IMR-90 (cell line): ENCODE data around the gene MED17. TPM values are rescaled to one million over a fixed set of nuclear protein-coding genes. Genes with fewer than 3 reads are reported as not detected.

Experiments used
- ATAC-seq: fragments of 200-7000 bp; cut with Tn5 transposase; 2 replicates; pipeline ENCODE4 v1.9.1; 2020; ENCODE audit warnings: low read depth, mild to moderate bottlenecking, moderate library complexity
- BruUV-seq: library from RNA; stranded (reverse); fragments of 400-500 nt; replicated peaks from 2 replicates; lab custom pipeline; 2021; lab: Mats Ljungman, UMichigan
- CTCF ChIA-PET: fragments of 300-600 bp; formaldehyde crosslinking; extraction: SDS; loops from one replicate; lab custom pipeline; 2021; ENCODE audit warnings: antibody characterized with exemption; lab: Yijun Ruan, JAX
- POLR2A ChIA-PET: fragments of 300-600 bp; sonication (Branson Sonifier 250); formaldehyde crosslinking; loops from one replicate; lab custom pipeline; 2022; ENCODE audit warnings: antibody characterized with exemption; ENCODE audit not compliant: unreplicated experiment; lab: Charles Lee
- DNase-seq: peaks from one replicate; pipeline ENCODE4 v3.0.0; 2013
- H2AFZ ChIP-seq: replicated peaks from 2 replicates; pipeline ENCODE3; 2013; ENCODE audit warnings: low read length, mild to moderate bottlenecking; ENCODE audit not compliant: poor library complexity
- H2AK5ac ChIP-seq: 2 replicates; pipeline ENCODE4 v1.6.1; 2013; ENCODE audit warnings: low read depth, low read length, inconsistent platforms
- H2AK9ac ChIP-seq: replicated peaks from 2 replicates; pipeline ENCODE3; 2013; ENCODE audit warnings: mild to moderate bottlenecking, low read depth, low read length, moderate library complexity; ENCODE audit not compliant: poor library complexity
- H2BK120ac ChIP-seq: 2 replicates; pipeline ENCODE4 v1.6.1; 2013; ENCODE audit warnings: low read depth, low read length, inconsistent platforms
- H2BK15ac ChIP-seq: 3 replicates; pipeline ENCODE4 v1.6.1; 2013; ENCODE audit warnings: low read depth, low read length, inconsistent platforms
- H2BK20ac ChIP-seq: 2 replicates; pipeline ENCODE4 v1.6.1; 2013; ENCODE audit warnings: low read depth, mild to moderate bottlenecking, inconsistent platforms, low read length, moderate library complexity
- H2BK5ac ChIP-seq: 2 replicates; pipeline ENCODE4 v1.6.1; 2013; ENCODE audit warnings: mild to moderate bottlenecking, low read depth, low read length, inconsistent platforms; ENCODE audit not compliant: poor library complexity, severe bottlenecking
- H3K14ac ChIP-seq: replicated peaks from 2 replicates; pipeline ENCODE4 v1.6.1; 2013; ENCODE audit warnings: low read depth, low read length, inconsistent platforms
- H3K18ac ChIP-seq: 2 replicates; pipeline ENCODE4 v1.6.1; 2013; ENCODE audit warnings: low read depth, low read length, control low read depth
- H3K23ac ChIP-seq: 2 replicates; pipeline ENCODE4 v1.6.1; 2013; ENCODE audit warnings: low read depth, low read length, inconsistent platforms
- H3K27ac ChIP-seq: 2 replicates; pipeline ENCODE4 v1.5.1; 2013; ENCODE audit warnings: mild to moderate bottlenecking, control low read depth, low read length; ENCODE audit not compliant: insufficient read depth
- H3K27me3 ChIP-seq: 2 replicates; pipeline ENCODE4 v1.6.1; 2013; ENCODE audit warnings: low read length; ENCODE audit not compliant: control insufficient read depth, insufficient read depth
- H3K36me3 ChIP-seq: 2 replicates; pipeline ENCODE4 v1.6.1; 2013; ENCODE audit warnings: low read length, mixed read lengths; ENCODE audit not compliant: control insufficient read depth, insufficient read depth
- H3K4ac ChIP-seq: 2 replicates; pipeline ENCODE4 v1.6.1; 2013; ENCODE audit warnings: low read depth, low read length, inconsistent platforms
- H3K4me1 ChIP-seq: 2 replicates; pipeline ENCODE4 v1.6.1; 2013; ENCODE audit warnings: low read length, mixed read lengths; ENCODE audit not compliant: control insufficient read depth, insufficient read depth
- H3K4me2 ChIP-seq: 2 replicates; pipeline ENCODE4 v1.6.1; 2013; ENCODE audit warnings: low read depth, mild to moderate bottlenecking, control low read depth, low read length, moderate library complexity
- H3K4me3 ChIP-seq: 2 replicates; pipeline ENCODE4 v1.5.1; 2013; ENCODE audit warnings: low read depth, mild to moderate bottlenecking, control low read depth, low read length, moderate library complexity; ENCODE audit not compliant: insufficient read depth
- H3K56ac ChIP-seq: 2 replicates; pipeline ENCODE4 v1.6.1; 2013; ENCODE audit warnings: low read length, inconsistent platforms; ENCODE audit not compliant: insufficient read depth; ENCODE audit errors: extremely low read depth
- H3K79me1 ChIP-seq, 2 experiments: 2 replicates each; pipeline ENCODE4 v1.6.1; 2013; ENCODE audit warnings: low read length in 2 of 2, inconsistent platforms in 1 of 2, low read depth in 1 of 2
- H3K9ac ChIP-seq: 2 replicates; pipeline ENCODE4 v1.6.1; 2013; ENCODE audit warnings: low read depth, low read length, control low read depth
- H3K9me1 ChIP-seq: 2 replicates; pipeline ENCODE4 v1.6.1; 2013; ENCODE audit warnings: low read length, inconsistent platforms; ENCODE audit not compliant: insufficient read depth
- H3K9me3 ChIP-seq: 2 replicates; pipeline ENCODE4 v1.6.1; 2013; ENCODE audit warnings: low read length; ENCODE audit not compliant: control insufficient read depth, insufficient read depth
- H4K20me1 ChIP-seq: 2 replicates; pipeline ENCODE4 v1.6.1; 2013; ENCODE audit warnings: low read length, inconsistent platforms; ENCODE audit not compliant: insufficient read depth
- H4K5ac ChIP-seq: 2 replicates; pipeline ENCODE4 v1.6.1; 2013; ENCODE audit warnings: mild to moderate bottlenecking, low read depth, low read length, control low read depth
- H4K8ac ChIP-seq, 2 experiments: 2 replicates each; pipeline ENCODE4 v1.6.1; 2013; ENCODE audit warnings: low read depth in 2 of 2, low read length in 2 of 2, control low read depth in 1 of 2, inconsistent platforms in 1 of 2
- H4K91ac ChIP-seq: 2 replicates; pipeline ENCODE4 v1.6.1; 2013; ENCODE audit warnings: low read depth, low read length, inconsistent platforms; ENCODE audit not compliant: insufficient read depth
- BHLHE40 ChIP-seq: fragments of 150-350 bp; IDR thresholded peaks from 2 replicates; pipeline ENCODE4 v1.6.1; 2016; ENCODE audit warnings: mild to moderate bottlenecking, low read depth, low read length
- CEBPB ChIP-seq: IDR thresholded peaks from 2 replicates; pipeline ENCODE4 v1.6.1; 2012; ENCODE audit warnings: low read depth, low read length, improper control_type of control experiment
- CHD1 ChIP-seq: IDR thresholded peaks from 2 replicates; pipeline ENCODE4 v1.6.1; 2012; ENCODE audit warnings: low read depth, low read length, improper control_type of control experiment
- FOS ChIP-seq: fragments of 150-350 bp; IDR thresholded peaks from 2 replicates; pipeline ENCODE4 v1.6.1; 2016; ENCODE audit warnings: low read depth, low read length
- MAFK ChIP-seq: IDR thresholded peaks from 2 replicates; pipeline ENCODE4 v1.6.1; 2012; ENCODE audit warnings: low read depth, low read length, improper control_type of control experiment
- MAZ ChIP-seq: IDR thresholded peaks from 2 replicates; pipeline ENCODE4 v1.6.1; 2012; ENCODE audit warnings: low read depth, mild to moderate bottlenecking, low read length, improper control_type of control experiment, moderate library complexity, borderline replicate concordance
- MXI1 ChIP-seq: IDR thresholded peaks from 2 replicates; pipeline ENCODE4 v1.6.1; 2012; ENCODE audit warnings: low read depth, mild to moderate bottlenecking, low read length, moderate library complexity, borderline replicate concordance
- NFE2L2 ChIP-seq: fragments of 150-350 bp; IDR thresholded peaks from 2 replicates; pipeline ENCODE4 v1.6.1; 2016; ENCODE audit warnings: low read depth, mild to moderate bottlenecking, low read length
- POLR2A ChIP-seq: IDR thresholded peaks from 2 replicates; pipeline ENCODE4 v1.6.1; 2012; ENCODE audit warnings: mild to moderate bottlenecking, low read depth, low read length
- RAD21 ChIP-seq: IDR thresholded peaks from 2 replicates; pipeline ENCODE4 v1.6.1; 2012; ENCODE audit warnings: low read length, improper control_type of control experiment
- RFX5 ChIP-seq: IDR thresholded peaks from 2 replicates; pipeline ENCODE4 v1.8.0; 2012; ENCODE audit warnings: low read depth, mild to moderate bottlenecking, low read length, moderate library complexity
- WGBS, 2 experiments: methylation state at CpG; one replicate each; pipeline versions ENCODE4 v1.1.5 to v1.1.7; 2013; ENCODE audit warnings: missing lambda C conversion rate in 2 of 2; ENCODE audit not compliant: insufficient read length in 1 of 2; ENCODE audit errors: extremely low coverage in 2 of 2; 5-methylcytosine and 5-hydroxymethylcytosine counted together
- dilution Hi-C: fragments of 300-500 bp; cut with HindIII; formaldehyde crosslinking; loops from one replicate; pipeline ENCODE4 v1.14.3; 2018; ENCODE audit warnings: low sequenced_read_pairs; ENCODE audit not compliant: unreplicated experiment
- in situ Hi-C: fragments of 300-500 bp; cut with MboI; formaldehyde crosslinking; loops from 3 replicates; pipeline ENCODE4 v1.14.3; 2019; ENCODE audit warnings: low sequenced_read_pairs, inconsistent platforms, mixed read lengths
- intact Hi-C: fragments of 100-400 bp; cut with micrococcal nuclease; formaldehyde crosslinking; loops from 2 replicates; pipeline ENCODE4 v1.10.0; 2022
- polyA plus RNA-seq, 3 experiments: library from polyadenylated mRNA; depleted of rRNA; stranded (reverse); fragments of >200 nt; gene quantifications; 2 replicates each; pipeline ENCODE4 v1.2.3, GENCODE V29; 2012; ENCODE audit warnings: low replicate concordance in 1 of 3
- total RNA-seq: library from RNA; depleted of rRNA; stranded (reverse); fragments of >200 nt; gene quantifications from 2 replicates; pipeline ENCODE4 v1.2.3, GENCODE V29; 2012
- TF ChIP-seq, protein P1 (sequence below): fragments of 150-350 bp; IDR thresholded peaks from 2 replicates; pipeline ENCODE4 v1.6.1; 2016; ENCODE audit warnings: low read depth, mild to moderate bottlenecking, low read length, moderate library complexity, borderline replicate concordance
- TF ChIP-seq, protein P2 (sequence below): fragments of 150-350 bp; IDR thresholded peaks from 2 replicates; pipeline ENCODE4 v1.6.1; 2017; ENCODE audit warnings: mild to moderate bottlenecking, antibody characterized with exemption, low read length, low read depth
- TF ChIP-seq, protein P3 (sequence below): conservative IDR thresholded peaks from 2 replicates; pipeline ENCODE4 v1.5.1; 2012; ENCODE audit warnings: mild to moderate bottlenecking, low read depth, low read length, improper control_type of control experiment

The MED17 gene
- total and polyA plus RNA-seq, 2 of the 4 experiments (the other 2 are of a cell fraction), result 20.0 to 23.3 TPM

DNA sequence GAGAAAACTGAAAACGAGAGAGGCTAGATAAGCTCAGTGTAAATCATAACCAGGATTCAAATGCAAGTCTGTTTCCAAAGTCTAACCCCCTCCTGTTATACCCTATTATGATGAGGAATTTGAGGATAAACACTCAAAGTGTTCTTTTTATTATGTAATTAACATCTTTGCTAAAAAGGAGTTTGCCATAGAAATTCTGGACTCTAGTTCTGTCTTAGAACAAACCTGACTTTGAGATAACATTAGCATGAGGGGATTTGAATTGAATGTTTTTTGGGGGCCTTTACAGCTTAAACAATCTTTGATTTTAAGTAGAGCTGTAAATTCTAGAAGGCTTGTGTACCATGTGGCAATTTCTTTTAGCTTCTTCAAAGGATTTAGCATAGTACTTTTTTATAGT, 33.1 kb upstream of the MED17 start:
- intact Hi-C loops, result no loop called here
- H2BK20ac ChIP-seq, result no peak overlapping the region
- no peaks in the 10 kb centered on the region for H3K27me3 ChIP-seq
- no peak overlapping the region for H3K18ac ChIP-seq
- H2BK15ac ChIP-seq, result no peak overlapping the region
- H2AFZ ChIP-seq, result no peak overlapping the region
- WGBS, 2 experiments, result no CpG with 5 or more reads among the region's 1 CpG
- H2AK5ac ChIP-seq, result no peak overlapping the region
- H3K36me3 ChIP-seq, result peaks cover 9% of the 10 kb centered on the region; the same call in 1 of the 2 replicates
- no peak overlapping the region for H3K23ac ChIP-seq
- no peak overlapping the region for H3K4ac ChIP-seq
- no peak overlapping the region for H3K14ac ChIP-seq
- ChIA-PET CTCF (no interaction called here), POLR2A (interaction anchor here (0.6 to 1.1 kb wide), 4 partner anchors 9 to 33 kb away, joined by 4 to 25 read pairs (median 16); partner anchors contain the start of genes C11orf54, MED17 and TAF1D)
- no peak overlapping the region for H4K91ac ChIP-seq
- H3K4me3 ChIP-seq, result no peak overlapping the region
- H3K9me3 ChIP-seq, result no peaks in the 10 kb centered on the region
- ATAC-seq (no peak), DNase-seq (no peak)
- H2AK9ac ChIP-seq, result no peak overlapping the region
- no TSS peak for BruUV-seq
- dilution Hi-C loops, result no loop called here
- no peak overlapping the region for H4K8ac ChIP-seq
- H3K79me1 ChIP-seq, result peaks cover 0 to 4% of the 10 kb centered on the region in 2 experiments; a peak in 3 of 4 replicates
- no peaks in the 10 kb centered on the region for H3K4me1 ChIP-seq
- H3K4me2 ChIP-seq, result no peak overlapping the region
- TF ChIP-seq NFE2L2, result no peak
- TF ChIP-seq, protein P1, sequence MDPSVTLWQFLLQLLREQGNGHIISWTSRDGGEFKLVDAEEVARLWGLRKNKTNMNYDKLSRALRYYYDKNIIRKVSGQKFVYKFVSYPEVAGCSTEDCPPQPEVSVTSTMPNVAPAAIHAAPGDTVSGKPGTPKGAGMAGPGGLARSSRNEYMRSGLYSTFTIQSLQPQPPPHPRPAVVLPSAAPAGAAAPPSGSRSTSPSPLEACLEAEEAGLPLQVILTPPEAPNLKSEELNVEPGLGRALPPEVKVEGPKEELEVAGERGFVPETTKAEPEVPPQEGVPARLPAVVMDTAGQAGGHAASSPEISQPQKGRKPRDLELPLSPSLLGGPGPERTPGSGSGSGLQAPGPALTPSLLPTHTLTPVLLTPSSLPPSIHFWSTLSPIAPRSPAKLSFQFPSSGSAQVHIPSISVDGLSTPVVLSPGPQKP, result no peak
- TF ChIP-seq, protein P2, sequence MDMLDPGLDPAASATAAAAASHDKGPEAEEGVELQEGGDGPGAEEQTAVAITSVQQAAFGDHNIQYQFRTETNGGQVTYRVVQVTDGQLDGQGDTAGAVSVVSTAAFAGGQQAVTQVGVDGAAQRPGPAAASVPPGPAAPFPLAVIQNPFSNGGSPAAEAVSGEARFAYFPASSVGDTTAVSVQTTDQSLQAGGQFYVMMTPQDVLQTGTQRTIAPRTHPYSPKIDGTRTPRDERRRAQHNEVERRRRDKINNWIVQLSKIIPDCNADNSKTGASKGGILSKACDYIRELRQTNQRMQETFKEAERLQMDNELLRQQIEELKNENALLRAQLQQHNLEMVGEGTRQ, result no peak
- TF ChIP-seq POLR2A, result no peak
- TF ChIP-seq BHLHE40, result no peak
- no peak for TF ChIP-seq CHD1
- TF ChIP-seq RAD21, result no peak
- TF ChIP-seq RFX5, result no peak
- no peak for TF ChIP-seq CEBPB
- no peak for TF ChIP-seq MXI1
- TF ChIP-seq MAZ, result no peak
- no peak for TF ChIP-seq FOS
- TF ChIP-seq, protein P3, sequence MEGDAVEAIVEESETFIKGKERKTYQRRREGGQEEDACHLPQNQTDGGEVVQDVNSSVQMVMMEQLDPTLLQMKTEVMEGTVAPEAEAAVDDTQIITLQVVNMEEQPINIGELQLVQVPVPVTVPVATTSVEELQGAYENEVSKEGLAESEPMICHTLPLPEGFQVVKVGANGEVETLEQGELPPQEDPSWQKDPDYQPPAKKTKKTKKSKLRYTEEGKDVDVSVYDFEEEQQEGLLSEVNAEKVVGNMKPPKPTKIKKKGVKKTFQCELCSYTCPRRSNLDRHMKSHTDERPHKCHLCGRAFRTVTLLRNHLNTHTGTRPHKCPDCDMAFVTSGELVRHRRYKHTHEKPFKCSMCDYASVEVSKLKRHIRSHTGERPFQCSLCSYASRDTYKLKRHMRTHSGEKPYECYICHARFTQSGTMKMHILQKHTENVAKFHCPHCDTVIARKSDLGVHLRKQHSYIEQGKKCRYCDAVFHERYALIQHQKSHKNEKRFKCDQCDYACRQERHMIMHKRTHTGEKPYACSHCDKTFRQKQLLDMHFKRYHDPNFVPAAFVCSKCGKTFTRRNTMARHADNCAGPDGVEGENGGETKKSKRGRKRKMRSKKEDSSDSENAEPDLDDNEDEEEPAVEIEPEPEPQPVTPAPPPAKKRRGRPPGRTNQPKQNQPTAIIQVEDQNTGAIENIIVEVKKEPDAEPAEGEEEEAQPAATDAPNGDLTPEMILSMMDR, result no peak
- TF ChIP-seq MAFK, result no peak
- H4K20me1 ChIP-seq, result no peaks in the 10 kb centered on the region
- H3K9me1 ChIP-seq, result no peaks in the 10 kb centered on the region
- no peak overlapping the region for H3K9ac ChIP-seq
- H2BK120ac ChIP-seq, result no peak overlapping the region
- H2BK5ac ChIP-seq, result no peak overlapping the region
- H4K5ac ChIP-seq, result no peak overlapping the region
- in situ Hi-C loops, result no loop called here
- H3K27ac ChIP-seq, result no peak overlapping the region
- H3K56ac ChIP-seq, result no peak overlapping the region
